Posterior vena cava (tissue), 2 donors: ENCODE measurements around the gene CDK2. TPM values are rescaled to one million over a fixed set of nuclear protein-coding genes. Genes with fewer than 3 reads are reported as not detected.
"Not testable (repeated sequence)": the region's sequence is repeated elsewhere in the genome, so short reads cannot be mapped to it uniquely, and the experiment has no call there.

ENCODE experiments used
- DNase-seq: peaks from one replicate; pipeline ENCODE4 v3.0.0-alpha.2; 2020; ENCODE audit warnings: low spot score
- intact Hi-C, 2 donors: fragments of 100-400 bp; cut with DNase I; formaldehyde crosslinking; loops; one replicate each; pipeline versions ENCODE4 v1.14.1 to v1.14.2; 2022 to 2023
- long read RNA-seq, 2 donors: library from polyadenylated mRNA; unstranded; transcript quantifications; one replicate each; pipeline ENCODE4 v2.0.0, GENCODE V29; 2020 to 2021
- total RNA-seq, 2 donors: library from RNA; stranded (reverse); fragmentation: NEBNext Ultra II Directional; extraction: Animal tissue kit (Norgen Biotek cat#: 25700); gene quantifications; one replicate each; pipeline ENCODE4 v1.2.1, GENCODE V29; 2021
- donor health status: DM: yes; HTN: yes; CAD: no.
- donor health status: DM: yes; HTN: yes; CAD: no.

Gene CDK2
- 10 to 100 TPM; 17.7 to 22.8 TPM for total RNA-seq
- long read RNA-seq, donor 1, transcript CDK2-201 (7 exons, 2,296 nt), result major isoform, 7 of 10 reads
- long read RNA-seq, donor 1, partial matches to known transcripts, result 0 of 10 reads
- long read RNA-seq, donor 1, other reads (novel, unspliced or antisense), result 3 of 10 reads
- long read RNA-seq, donor 2, transcript CDK2-201 (7 exons, 2,296 nt), result major isoform, 22 of 31 reads
- long read RNA-seq, donor 2, transcript CDK2-202 (6 exons, 1,260 nt), result minor isoform, 5 of 31 reads
- long read RNA-seq, donor 2, partial matches to known transcripts, result 1 of 31 reads
- long read RNA-seq, donor 2, other reads (novel, unspliced or antisense), result 1 of 31 reads

DNA sequence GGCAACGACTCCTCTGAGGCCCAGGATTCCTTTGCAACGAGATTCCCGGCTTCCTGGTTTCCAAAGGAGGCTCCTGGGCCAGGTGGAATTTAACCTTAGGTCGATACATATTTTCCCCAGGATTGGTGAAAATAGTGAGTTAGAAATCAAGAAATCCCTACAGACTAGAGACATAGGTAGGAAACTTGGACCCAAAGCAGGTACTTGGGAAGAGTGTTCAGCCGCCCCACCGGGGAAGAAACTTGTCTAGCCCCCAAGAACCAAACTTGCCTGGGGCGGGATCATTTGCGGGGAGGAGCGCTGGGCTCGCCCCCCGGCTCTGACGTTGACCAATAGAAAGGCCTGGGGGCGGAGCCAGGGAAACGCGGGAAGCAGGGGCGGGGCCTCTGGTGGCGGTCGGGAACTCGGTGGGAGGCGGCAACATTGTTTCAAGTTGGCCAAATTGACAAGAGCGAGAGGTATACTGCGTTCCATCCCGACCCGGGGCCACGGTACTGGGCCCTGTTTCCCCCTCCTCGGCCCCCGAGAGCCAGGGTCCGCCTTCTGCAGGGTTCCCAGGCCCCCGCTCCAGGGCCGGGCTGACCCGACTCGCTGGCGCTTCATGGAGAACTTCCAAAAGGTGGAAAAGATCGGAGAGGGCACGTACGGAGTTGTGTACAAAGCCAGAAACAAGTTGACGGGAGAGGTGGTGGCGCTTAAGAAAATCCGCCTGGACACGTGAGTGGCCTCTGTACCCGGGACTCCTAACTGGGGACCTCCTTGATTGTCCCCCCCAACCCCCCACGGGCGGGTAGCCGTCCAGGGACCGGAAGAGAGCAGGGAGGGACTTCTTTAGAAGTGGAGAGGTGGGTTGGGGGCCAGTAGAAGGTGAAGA, at the start of gene CDK2:
TSS of gene CDK2 (plus strand) at position 423 of the 874 bp plus-strand sequence. CDS start at position 602, 179 bp downstream.
- intact Hi-C loops, result loop anchor here in 1 of 2 donors (2.0 kb wide), 1 partner anchor 26 kb away; no protein-coding TSS in a partner anchor

DNA sequence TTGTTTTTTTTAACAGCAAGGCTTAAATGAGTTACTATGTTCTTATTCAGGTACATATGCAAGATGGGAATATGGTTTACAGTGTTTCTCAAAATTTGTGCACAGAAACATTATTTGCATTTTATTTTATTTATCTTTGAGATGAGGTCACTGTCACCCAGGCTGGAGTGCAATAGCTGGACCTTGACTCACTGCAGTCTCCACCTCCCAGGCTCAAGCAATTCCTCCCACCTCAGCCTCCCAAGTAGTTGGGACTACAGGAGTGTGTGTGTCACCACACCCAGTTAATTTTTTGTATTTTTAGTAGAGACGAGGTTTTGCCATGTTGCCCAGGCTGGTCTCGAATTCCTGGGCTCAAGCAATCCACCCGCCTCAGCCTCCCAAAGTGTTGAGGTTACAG, 47.6 kb upstream of the CDK2 start:
- intact Hi-C loops, DNase-seq: not testable (repeated sequence)

More for the DNA sequence above, at the start of gene CDK2:
- DNase-seq, result peak; percentile 97

DNA sequence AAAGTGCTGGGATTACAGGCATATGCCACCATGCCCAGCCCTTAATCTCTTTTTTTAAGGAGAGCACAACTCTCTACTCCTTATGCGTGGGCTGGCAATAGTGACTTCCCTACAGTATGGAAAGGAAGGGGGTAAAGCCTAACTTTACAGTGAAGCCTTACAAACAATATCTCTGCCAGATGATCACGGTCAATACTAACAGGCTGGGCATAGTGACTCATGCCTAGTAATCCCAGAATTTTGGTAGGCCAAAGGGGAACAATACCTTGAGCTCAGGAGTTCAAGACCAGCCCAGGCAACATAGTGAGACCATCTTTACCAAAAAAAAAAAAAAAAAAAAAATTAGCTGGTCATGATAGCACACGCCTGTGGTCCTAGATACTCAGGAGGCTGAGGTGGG, 44.5 kb upstream of the CDK2 start:
- intact Hi-C loops, result no loop called here
- DNase-seq, result no peak

DNA sequence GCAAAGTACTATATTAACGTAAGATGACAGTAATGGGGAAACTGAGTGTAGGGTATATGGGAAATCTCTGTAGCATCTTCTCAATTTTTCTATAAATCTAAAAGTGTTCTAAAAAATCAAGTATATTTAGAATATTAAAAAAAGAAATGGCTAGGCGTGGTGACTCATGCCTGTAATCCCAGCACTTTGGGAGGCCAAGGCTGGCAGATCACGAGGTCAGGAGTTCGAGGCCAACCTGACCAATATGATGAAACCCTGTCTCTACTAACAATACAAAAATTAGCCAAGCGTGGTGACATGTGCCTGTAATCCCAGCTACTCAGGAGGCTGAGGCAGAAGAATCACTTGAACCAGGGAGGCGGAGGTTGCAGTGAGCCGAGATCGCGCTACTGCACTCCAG, 43.0 kb upstream of the CDK2 start:
- DNase-seq, result not testable (repeated sequence)
- intact Hi-C loops, result loop anchor here in 1 of 2 donors (2.0 kb wide), 1 partner anchor 71 kb away; no protein-coding TSS in a partner anchor

DNA sequence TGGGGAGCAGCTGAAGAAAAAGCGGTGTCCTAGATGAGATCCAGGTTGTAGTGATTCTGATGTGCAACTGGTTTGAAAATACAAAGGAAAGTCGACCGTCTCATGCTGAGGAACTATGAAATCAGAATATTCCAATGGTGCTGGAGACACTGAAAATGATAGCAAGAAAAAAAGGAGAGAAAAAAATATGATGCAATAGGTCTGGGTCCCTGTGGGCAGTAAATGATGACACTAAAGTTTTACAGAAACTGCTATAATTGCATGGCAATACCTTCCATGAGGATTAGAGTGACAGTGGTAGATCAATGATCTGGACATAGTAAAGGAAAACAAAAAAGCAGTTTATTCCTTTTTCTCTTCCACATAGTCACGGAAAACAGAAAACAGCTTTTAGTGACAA, 41.3 kb upstream of the CDK2 start:
- DNase-seq, result no peak
- intact Hi-C loops, result loop anchor here (2.0 to 5.0 kb wide), 2 partner anchors 69 to 93 kb away; no protein-coding TSS in a partner anchor

DNA sequence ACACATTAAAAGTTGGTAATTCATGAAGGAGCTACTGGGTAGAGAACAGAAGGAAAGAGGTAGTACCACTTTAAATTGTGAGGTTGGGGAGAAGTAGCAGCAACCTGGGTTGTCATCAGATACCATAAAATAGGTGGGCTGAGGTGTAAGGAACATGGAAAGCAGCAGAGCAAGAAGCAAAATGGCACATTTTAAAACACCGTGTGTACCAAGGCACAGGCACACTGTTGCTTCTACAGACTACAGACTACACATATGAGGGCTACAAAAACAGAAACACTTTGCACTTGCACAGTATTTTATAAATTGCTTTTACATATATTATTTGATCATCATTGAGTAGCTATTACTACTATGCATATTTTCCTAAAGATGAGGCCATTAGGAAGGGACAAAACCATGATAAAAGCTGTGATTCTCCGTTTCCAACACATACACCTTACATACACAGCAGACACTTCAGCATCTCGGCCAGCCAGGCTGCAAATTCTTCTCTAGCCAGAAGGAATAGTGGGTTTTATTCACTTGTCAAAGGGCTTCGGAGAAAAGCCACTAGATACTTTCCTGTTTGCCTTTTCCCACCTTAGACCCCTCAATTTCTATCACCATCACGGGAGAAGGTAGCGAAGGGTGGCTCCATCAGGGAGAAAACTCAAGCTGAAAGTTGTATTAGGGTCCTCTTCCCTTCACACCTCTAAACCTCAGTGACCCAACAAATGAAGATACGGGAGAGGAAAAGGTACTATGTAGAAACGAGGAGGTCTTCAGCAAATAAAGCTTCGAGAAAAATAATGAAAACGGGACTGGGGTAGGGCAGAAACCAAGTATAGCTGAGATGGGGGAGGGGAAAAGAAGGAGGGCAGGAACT, 40.5 kb upstream of the CDK2 start:
- intact Hi-C loops, result loop anchor here (2.0 to 5.0 kb wide), 2 partner anchors 69 to 94 kb away; no protein-coding TSS in a partner anchor
- DNase-seq, result no peak

DNA sequence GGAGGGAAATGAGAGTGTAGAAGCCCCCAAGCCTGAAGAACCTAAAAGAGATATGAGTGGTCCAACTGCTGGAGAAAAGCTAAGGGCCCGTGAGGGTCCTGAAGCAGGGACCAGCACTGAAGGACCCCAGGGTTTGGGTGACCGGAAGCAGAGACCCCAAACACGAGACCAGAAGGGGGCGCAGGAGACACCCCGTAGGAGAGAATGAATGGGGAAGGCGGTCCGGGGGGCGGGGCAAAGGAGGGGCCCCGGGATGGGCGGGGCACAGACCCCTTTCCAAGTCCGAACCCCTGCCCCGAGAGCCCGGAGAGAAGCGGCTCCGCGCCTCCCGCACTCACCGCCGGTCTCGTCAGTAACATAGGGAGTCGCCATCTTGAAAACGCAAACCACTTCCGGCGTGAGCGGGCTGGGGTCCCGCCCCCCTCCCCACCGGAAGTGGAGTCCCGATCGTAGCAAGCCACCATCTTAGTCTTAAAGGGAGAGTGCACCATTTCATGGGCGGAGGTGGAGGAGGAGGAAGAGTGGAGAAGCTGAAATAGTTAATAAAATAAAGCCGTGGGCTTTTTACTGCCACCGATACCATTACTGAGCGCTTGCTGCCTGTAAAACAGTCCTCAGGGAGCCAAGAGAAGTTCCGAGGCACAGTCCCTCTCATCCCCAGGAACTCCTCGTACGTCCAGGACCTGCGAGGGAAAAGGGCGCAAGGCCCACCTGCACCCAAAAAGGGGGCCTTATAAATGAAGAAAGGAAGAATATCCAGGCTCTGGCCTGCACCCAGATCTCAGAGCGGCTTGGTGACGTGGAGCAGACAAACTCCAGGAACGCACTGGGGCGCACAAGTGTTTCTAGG, 39.7 kb upstream of the CDK2 start:
- DNase-seq, result peak; percentile 96
- intact Hi-C loops, result loop anchor here in 1 of 2 donors (5.0 kb wide), 1 partner anchor 95 kb away; no protein-coding TSS in a partner anchor

DNA sequence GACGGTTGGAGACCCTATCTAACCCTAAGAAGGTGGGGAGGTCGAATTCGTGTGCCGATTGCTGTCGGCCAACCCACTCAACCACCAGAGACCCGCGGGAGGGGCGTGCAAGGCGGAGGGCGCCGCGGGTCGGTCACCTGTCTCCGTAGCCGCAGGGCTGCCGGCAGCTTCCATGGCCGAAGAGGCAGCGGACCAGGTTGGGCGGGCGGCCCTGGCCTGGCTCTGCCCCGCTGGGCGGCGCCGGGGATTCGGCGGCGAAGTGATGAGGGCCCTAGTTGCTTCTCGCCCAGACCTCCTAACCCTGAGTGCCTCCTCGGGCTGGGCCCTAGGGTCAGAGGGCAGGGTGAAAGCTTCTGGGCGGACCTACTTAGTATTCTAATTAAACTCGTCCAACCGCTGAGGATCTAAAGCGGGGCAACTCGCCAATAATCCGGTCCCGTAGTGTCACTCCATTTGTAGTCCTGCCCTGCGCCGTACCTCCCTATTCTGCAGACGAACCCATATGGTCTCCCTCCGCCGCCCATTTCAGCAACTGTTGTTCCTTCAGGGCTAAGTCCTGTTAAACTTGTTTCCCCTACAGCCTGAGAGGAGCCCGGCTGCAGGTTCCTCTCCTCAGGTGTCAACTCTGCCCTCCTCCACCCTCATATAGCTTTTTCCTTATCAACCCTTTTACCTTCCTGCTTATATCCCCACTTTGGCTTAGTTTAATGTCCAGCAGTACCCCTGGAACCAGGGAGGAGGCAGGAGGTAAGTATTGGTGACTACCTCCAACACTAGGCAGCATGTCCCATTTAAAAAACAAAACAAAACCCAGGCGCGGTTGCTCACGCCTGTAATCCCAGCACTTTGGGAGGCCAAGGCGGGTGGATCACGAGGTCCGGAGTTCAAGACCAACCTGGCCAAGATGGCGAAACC, 38.8 kb upstream of the CDK2 start, which contains the start of gene PYM1:
TSS of gene PYM1 (minus strand) at position 307 of the 915 bp plus-strand sequence. CDS start at position 174, 133 bp downstream.
- DNase-seq, result peak; percentile 93
- intact Hi-C loops, result loop anchor here in 1 of 2 donors (5.0 kb wide), 1 partner anchor 96 kb away; no protein-coding TSS in a partner anchor

DNA sequence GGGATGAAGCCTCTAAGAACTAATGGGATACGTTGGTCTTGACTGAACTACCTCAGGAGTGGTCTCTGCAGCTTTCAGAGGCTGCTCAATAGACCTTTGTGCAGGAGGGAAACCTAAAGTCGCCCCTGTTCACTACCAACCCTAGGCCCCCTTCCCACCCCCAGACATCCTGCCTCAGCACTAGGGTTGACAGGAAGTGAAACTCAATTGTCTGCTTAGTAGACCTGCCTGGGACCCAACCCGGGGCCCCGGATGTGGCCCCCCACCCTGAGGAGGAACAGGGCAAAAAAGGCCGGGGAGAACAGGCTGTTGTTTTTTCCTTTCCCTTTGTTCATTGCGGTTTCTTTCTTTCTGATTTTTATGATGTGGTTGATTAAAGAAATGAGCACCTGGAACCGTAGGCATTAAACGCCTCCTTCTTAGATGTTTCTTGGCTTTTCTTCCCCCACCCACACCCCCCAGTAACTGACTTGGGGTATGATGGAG, 37.3 kb upstream of the CDK2 start:
- intact Hi-C loops, result loop anchor here in 1 of 2 donors (5.0 kb wide), 1 partner anchor 97 kb away; no protein-coding TSS in a partner anchor
- no peak for DNase-seq

DNA sequence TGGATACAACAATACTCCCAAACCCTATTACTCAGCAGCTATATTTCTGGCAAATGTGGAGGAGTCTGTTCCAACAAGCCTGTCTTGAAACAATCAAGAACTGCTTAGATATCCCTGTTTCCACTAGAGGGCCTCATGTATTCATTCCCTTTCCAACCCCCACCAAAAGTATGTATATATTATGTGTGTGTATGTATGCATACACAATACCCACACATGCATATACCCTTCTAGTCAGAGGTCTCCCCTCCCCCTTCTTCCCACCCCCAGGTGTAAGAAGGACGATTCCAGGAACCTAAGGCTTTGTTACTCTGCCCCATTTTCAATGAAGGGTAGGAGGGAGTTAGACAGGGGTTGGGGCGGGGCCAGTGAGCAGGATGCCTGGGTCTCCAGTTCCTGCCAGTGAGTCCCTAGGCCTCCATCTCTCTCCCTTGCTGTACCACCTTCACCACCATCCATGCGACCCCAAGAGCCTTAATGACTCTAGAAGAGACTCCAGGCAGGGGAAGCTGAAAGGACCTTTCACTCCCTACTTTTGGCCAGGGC, 35.8 kb upstream of the CDK2 start, which contains the start of gene DGKA:
TSS of gene DGKA (plus strand) at position 392 of the 546 bp plus-strand sequence. CDS start 5,342 bp downstream, outside the sequence.
- intact Hi-C loops, result loop anchor here in 1 of 2 donors (5.0 kb wide), 1 partner anchor 189 kb away; the partner anchor contains the start of gene GDF11
- DNase-seq, result no peak

DNA sequence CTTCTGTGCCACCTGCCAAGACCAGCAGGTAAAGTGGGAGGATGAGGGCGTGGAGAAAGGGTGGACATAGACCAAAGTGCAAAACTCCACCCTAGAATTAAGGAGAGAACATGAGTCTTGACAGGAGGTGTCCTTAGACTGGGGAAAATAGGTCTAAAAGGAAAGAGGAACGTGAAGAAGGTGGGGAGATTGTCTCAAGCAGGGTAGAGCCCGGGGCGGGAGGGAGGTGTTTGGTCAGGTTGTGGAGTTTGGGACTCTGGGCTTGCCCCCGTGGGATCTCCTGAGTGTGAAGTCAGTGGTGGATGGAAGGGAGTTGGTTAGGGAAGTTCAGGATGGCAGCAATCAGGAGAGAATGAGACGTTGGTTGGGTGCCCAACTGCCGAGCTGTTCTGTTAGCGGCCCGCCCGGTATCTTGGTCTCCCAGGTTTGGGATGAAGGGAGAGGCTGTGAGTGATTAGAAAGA, 35.3 kb upstream of the CDK2 start:
- intact Hi-C loops, result loop anchor here in 1 of 2 donors (5.0 kb wide), 1 partner anchor 189 kb away; the partner anchor contains the start of gene GDF11
- DNase-seq, result no peak

DNA sequence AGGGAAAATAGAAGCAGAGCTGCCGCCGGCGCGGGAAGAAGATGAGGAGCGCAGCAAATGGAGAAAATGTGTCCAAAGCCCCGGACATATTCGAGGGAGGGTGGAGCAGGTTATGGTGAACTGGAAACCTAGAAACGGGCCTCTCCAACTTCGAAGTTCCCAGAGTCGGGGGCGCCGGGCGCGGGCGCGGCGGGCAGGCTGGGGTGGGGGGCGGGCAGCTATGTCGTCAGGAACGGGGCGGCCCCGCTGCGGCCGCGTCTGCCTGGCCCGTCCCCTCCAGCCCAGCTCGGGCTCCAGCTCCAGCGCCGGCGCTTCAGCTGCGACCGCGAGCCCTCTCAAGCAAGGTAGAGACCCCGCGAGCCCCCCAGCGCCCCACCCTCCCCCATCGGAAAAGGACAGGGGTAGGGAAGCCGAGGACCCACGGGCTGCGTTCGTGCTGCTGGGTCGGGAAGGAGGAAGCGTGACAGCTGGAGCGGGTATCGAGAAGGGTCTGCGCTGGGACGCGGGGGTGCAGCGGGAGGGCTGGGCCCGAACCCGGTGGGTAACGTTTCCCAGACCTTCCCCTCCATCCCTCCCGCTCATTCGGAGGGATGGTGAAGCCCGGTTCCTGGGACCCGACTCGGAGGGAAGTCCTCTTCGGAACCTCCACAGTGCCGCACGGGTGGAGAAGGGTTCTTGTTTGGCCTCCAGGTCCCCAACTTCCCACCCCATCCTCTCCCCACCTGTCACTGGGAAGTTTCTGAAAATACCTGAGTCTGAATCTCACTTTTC, 34.7 kb upstream of the CDK2 start:
- intact Hi-C loops, result loop anchor here in 1 of 2 donors (5.0 kb wide), 1 partner anchor 190 kb away; the partner anchor contains the start of gene GDF11
- peak; percentile 83 for DNase-seq

DNA sequence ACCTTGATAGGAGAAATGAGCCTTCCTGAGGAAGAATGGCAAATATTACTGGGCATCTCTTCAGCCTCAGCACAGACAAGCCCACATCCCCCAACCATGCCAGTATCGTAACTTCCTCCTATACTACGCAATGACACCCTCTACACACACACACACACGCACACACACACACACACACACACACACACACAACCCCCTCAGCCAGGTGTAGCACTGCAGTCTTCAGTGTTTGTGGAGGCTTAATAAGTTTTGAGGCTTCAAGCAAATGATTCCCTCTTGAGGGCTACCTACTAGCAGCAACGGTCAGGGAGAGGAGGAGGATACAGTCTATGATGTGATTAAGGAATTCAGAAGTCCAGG, 34.1 kb upstream of the CDK2 start:
- DNase-seq, result no peak
- intact Hi-C loops, result loop anchor here in 1 of 2 donors (5.0 kb wide), 1 partner anchor 190 kb away; the partner anchor contains the start of gene GDF11

DNA sequence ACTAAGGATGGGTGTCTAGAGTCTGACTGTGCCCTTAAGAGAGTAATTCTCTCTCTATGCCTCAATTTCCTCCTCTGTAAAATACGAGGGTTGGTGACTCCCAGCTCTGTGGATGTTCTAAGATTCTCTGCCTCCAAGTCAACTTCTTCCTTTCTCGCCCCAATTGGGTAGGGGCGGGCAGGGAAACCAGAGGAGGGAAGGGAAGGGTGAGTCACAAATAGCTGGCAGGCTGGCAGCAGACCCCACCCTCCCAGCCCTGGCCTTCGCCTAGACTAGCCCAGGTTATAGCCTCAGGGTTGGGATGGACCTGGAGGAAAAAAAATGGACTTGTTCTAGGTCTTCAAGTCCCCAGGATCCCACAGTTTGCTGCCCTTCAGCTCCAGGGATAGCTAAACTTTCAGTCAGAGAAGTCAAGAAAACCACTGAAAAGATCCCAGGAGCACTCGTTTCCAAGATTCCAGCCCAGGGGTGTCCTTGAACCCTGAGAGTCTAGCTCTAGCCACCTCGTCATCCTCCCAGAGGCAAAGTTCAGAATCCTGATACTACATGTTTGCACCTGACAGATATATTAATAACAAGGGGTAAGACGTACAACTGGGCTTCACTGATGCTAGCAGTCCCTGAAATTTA, 33.3 kb upstream of the CDK2 start:
- intact Hi-C loops, result loop anchor here in 1 of 2 donors (5.0 kb wide), 1 partner anchor 191 kb away; the partner anchor contains the start of gene GDF11
- no peak for DNase-seq
